ENCODE results near the gene WNT16.

WNT16 gene

GRCh38 chr7:121294448-121294992, 34.3 kb upstream of the WNT16 start:
- Histone ChIP-seq H3K4me1 (ENCODE audit: control insufficient read depth, insufficient read depth, low read length) (no peaks in the 10 kb centered on the region), H3K36me3 (ENCODE audit: control insufficient read depth in 2 of 2, insufficient read depth in 2 of 2, low read length in 2 of 2) (peaks cover 11 to 13% of the 10 kb centered on the region in 2 donors), H3K4me3 (ENCODE audit: low read length in 2 of 2) (no peak overlapping the region), H3K9ac (ENCODE audit: low read length in 2 of 2) (no peak overlapping the region), H3K9me3 (ENCODE audit: control insufficient read depth in 2 of 2, low read length in 2 of 2) (no peaks in the 10 kb centered on the region), H3K27me3 (ENCODE audit: control insufficient read depth in 1 of 2, insufficient read depth in 2 of 2, low read length in 2 of 2) (no peaks in the 10 kb centered on the region), H3K27ac (ENCODE audit: low read length) (no peak overlapping the region)

GRCh38 chr7:121297843-121298242, 31.0 kb upstream of the WNT16 start:
- no peak overlapping the region for H3K27ac ChIP-seq (ENCODE audit: low read length)
- H3K4me1 ChIP-seq (ENCODE audit: control insufficient read depth, insufficient read depth, low read length), result no peaks in the 10 kb centered on the region
- no peak overlapping the region for H3K4me3 ChIP-seq (ENCODE audit: low read length in 2 of 2)
- H3K9me3 ChIP-seq (ENCODE audit: control insufficient read depth in 2 of 2, low read length in 2 of 2), result no peaks in the 10 kb centered on the region
- H3K36me3 ChIP-seq (ENCODE audit: control insufficient read depth in 2 of 2, insufficient read depth in 2 of 2, low read length in 2 of 2), result peaks cover 11% of the 10 kb centered on the region in 2 donors
- H3K27me3 ChIP-seq (ENCODE audit: control insufficient read depth in 1 of 2, insufficient read depth in 2 of 2, low read length in 2 of 2), result no peaks in the 10 kb centered on the region
- H3K9ac ChIP-seq (ENCODE audit: low read length in 2 of 2), result no peak overlapping the region

- Histone ChIP-seq H3K36me3 (ENCODE audit: control insufficient read depth in 2 of 2, insufficient read depth in 2 of 2, low read length in 2 of 2) (peaks cover 8% of the 10 kb centered on the region in 2 donors), H3K27ac (ENCODE audit: low read length) (no peak overlapping the region), H3K9ac (ENCODE audit: low read length in 2 of 2) (no peak overlapping the region), H3K4me3 (ENCODE audit: low read length in 2 of 2) (no peak overlapping the region), H3K27me3 (ENCODE audit: control insufficient read depth in 1 of 2, insufficient read depth in 2 of 2, low read length in 2 of 2) (no peaks in the 10 kb centered on the region), H3K9me3 (ENCODE audit: control insufficient read depth in 2 of 2, low read length in 2 of 2) (no peaks in the 10 kb centered on the region), H3K4me1 (ENCODE audit: control insufficient read depth, insufficient read depth, low read length) (no peaks in the 10 kb centered on the region)
These were observed 30.0 kb upstream of the WNT16 start for GRCh38 chr7:121298831-121299239.

GRCh38 chr7:121300685-121301420, 27.9 kb upstream of the WNT16 start:
- Histone ChIP-seq H3K4me3 (ENCODE audit: low read length in 2 of 2) (no peak overlapping the region), H3K4me1 (ENCODE audit: control insufficient read depth, insufficient read depth, low read length) (no peaks in the 10 kb centered on the region), H3K9me3 (ENCODE audit: control insufficient read depth in 2 of 2, low read length in 2 of 2) (no peaks in the 10 kb centered on the region), H3K36me3 (ENCODE audit: control insufficient read depth in 2 of 2, insufficient read depth in 2 of 2, low read length in 2 of 2) (no peaks in the 10 kb centered on the region), H3K27ac (ENCODE audit: low read length) (no peak overlapping the region), H3K27me3 (ENCODE audit: control insufficient read depth in 1 of 2, insufficient read depth in 2 of 2, low read length in 2 of 2) (no peaks in the 10 kb centered on the region), H3K9ac (ENCODE audit: low read length in 2 of 2) (no peak overlapping the region)

GRCh38 chr7:121301446-121302213, 27.2 kb upstream of the WNT16 start:
- H3K4me3 ChIP-seq (ENCODE audit: low read length in 2 of 2), result no peak overlapping the region
- no peaks in the 10 kb centered on the region for H3K9me3 ChIP-seq (ENCODE audit: control insufficient read depth in 2 of 2, low read length in 2 of 2)
- H3K27ac ChIP-seq (ENCODE audit: low read length), result no peak overlapping the region
- no peaks in the 10 kb centered on the region for H3K27me3 ChIP-seq (ENCODE audit: control insufficient read depth in 1 of 2, insufficient read depth in 2 of 2, low read length in 2 of 2)
- H3K9ac ChIP-seq (ENCODE audit: low read length in 2 of 2), result no peak overlapping the region
- H3K4me1 ChIP-seq (ENCODE audit: control insufficient read depth, insufficient read depth, low read length), result no peaks in the 10 kb centered on the region
- no peaks in the 10 kb centered on the region for H3K36me3 ChIP-seq (ENCODE audit: control insufficient read depth in 2 of 2, insufficient read depth in 2 of 2, low read length in 2 of 2)

- no peak overlapping the region for H3K27ac ChIP-seq (ENCODE audit: low read length)
- H3K9me3 ChIP-seq (ENCODE audit: control insufficient read depth in 2 of 2, low read length in 2 of 2), result no peaks in the 10 kb centered on the region
- H3K4me1 ChIP-seq (ENCODE audit: control insufficient read depth, insufficient read depth, low read length), result no peaks in the 10 kb centered on the region
- no peak overlapping the region for H3K4me3 ChIP-seq (ENCODE audit: low read length in 2 of 2)
- no peaks in the 10 kb centered on the region for H3K36me3 ChIP-seq (ENCODE audit: control insufficient read depth in 2 of 2, insufficient read depth in 2 of 2, low read length in 2 of 2)
- H3K27me3 ChIP-seq (ENCODE audit: control insufficient read depth in 1 of 2, insufficient read depth in 2 of 2, low read length in 2 of 2), result no peaks in the 10 kb centered on the region
- no peak overlapping the region for H3K9ac ChIP-seq (ENCODE audit: low read length in 2 of 2)
These were observed 26.5 kb upstream of the WNT16 start for GRCh38 chr7:121302214-121302745.

GRCh38 chr7:121303422-121304101, 25.2 kb upstream of the WNT16 start:
- Histone ChIP-seq H3K4me3 (ENCODE audit: low read length in 2 of 2) (no peak overlapping the region), H3K27me3 (ENCODE audit: control insufficient read depth in 1 of 2, insufficient read depth in 2 of 2, low read length in 2 of 2) (no peaks in the 10 kb centered on the region), H3K9ac (ENCODE audit: low read length in 2 of 2) (no peak overlapping the region), H3K9me3 (ENCODE audit: control insufficient read depth in 2 of 2, low read length in 2 of 2) (no peaks in the 10 kb centered on the region), H3K27ac (ENCODE audit: low read length) (no peak overlapping the region), H3K36me3 (ENCODE audit: control insufficient read depth in 2 of 2, insufficient read depth in 2 of 2, low read length in 2 of 2) (no peaks in the 10 kb centered on the region), H3K4me1 (ENCODE audit: control insufficient read depth, insufficient read depth, low read length) (no peaks in the 10 kb centered on the region)

GRCh38 chr7:121304102-121304658, 24.6 kb upstream of the WNT16 start:
- no peak overlapping the region for H3K4me3 ChIP-seq (ENCODE audit: low read length in 2 of 2)
- no peaks in the 10 kb centered on the region for H3K27me3 ChIP-seq (ENCODE audit: control insufficient read depth in 1 of 2, insufficient read depth in 2 of 2, low read length in 2 of 2)
- H3K36me3 ChIP-seq (ENCODE audit: control insufficient read depth in 2 of 2, insufficient read depth in 2 of 2, low read length in 2 of 2), result no peaks in the 10 kb centered on the region
- no peaks in the 10 kb centered on the region for H3K4me1 ChIP-seq (ENCODE audit: control insufficient read depth, insufficient read depth, low read length)
- H3K27ac ChIP-seq (ENCODE audit: low read length), result no peak overlapping the region
- H3K9ac ChIP-seq (ENCODE audit: low read length in 2 of 2), result no peak overlapping the region
- peaks cover 0 to 2% of the 10 kb centered on the region in 2 donors for H3K9me3 ChIP-seq (ENCODE audit: control insufficient read depth in 2 of 2, low read length in 2 of 2)

- Histone ChIP-seq H3K9ac (ENCODE audit: low read length in 2 of 2) (no peak overlapping the region), H3K36me3 (ENCODE audit: control insufficient read depth in 2 of 2, insufficient read depth in 2 of 2, low read length in 2 of 2) (no peaks in the 10 kb centered on the region), H3K4me3 (ENCODE audit: low read length in 2 of 2) (no peak overlapping the region), H3K9me3 (ENCODE audit: control insufficient read depth in 2 of 2, low read length in 2 of 2) (peaks cover 2 to 3% of the 10 kb centered on the region in 2 donors), H3K4me1 (ENCODE audit: control insufficient read depth, insufficient read depth, low read length) (no peaks in the 10 kb centered on the region), H3K27me3 (ENCODE audit: control insufficient read depth in 1 of 2, insufficient read depth in 2 of 2, low read length in 2 of 2) (no peaks in the 10 kb centered on the region), H3K27ac (ENCODE audit: low read length) (no peak overlapping the region)
These were observed 23.7 kb upstream of the WNT16 start for GRCh38 chr7:121305109-121305508.

- Histone ChIP-seq H3K4me1 (ENCODE audit: control insufficient read depth, insufficient read depth, low read length) (no peaks in the 10 kb centered on the region), H3K27me3 (ENCODE audit: control insufficient read depth in 1 of 2, insufficient read depth in 2 of 2, low read length in 2 of 2) (no peaks in the 10 kb centered on the region), H3K36me3 (ENCODE audit: control insufficient read depth in 2 of 2, insufficient read depth in 2 of 2, low read length in 2 of 2) (no peaks in the 10 kb centered on the region), H3K4me3 (ENCODE audit: low read length in 2 of 2) (no peak overlapping the region), H3K27ac (ENCODE audit: low read length) (no peak overlapping the region), H3K9me3 (ENCODE audit: control insufficient read depth in 2 of 2, low read length in 2 of 2) (peaks cover 2 to 3% of the 10 kb centered on the region in 2 donors), H3K9ac (ENCODE audit: low read length in 2 of 2) (no peak overlapping the region)
These were observed 22.2 kb upstream of the WNT16 start for GRCh38 chr7:121306565-121306964.

Data from stomach smooth muscle (tissue), 2 donors.